Measurements from ENCODE around the gene PHF21B.

DNA sequence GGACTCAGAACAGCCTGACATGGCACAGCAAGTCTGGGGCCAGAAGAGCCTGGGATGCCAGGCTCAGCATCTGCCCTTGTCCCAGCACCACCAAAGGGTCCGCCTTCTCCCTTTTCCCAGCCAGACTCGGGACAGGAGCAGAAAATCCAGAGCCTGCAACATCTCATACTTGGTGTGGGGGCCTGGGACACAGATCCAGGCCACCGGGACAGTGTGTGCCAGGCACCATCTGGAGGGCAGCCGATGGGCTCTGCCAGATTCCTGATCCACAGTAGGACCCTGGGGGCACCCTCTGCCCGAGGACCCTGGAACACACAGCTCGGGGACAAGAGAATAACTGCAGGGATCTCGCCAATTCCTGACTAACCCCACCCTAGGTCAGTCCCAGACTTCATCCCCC is 67.7 kb downstream of the PHF21B start:
- TF ChIP-seq, protein P1, sequence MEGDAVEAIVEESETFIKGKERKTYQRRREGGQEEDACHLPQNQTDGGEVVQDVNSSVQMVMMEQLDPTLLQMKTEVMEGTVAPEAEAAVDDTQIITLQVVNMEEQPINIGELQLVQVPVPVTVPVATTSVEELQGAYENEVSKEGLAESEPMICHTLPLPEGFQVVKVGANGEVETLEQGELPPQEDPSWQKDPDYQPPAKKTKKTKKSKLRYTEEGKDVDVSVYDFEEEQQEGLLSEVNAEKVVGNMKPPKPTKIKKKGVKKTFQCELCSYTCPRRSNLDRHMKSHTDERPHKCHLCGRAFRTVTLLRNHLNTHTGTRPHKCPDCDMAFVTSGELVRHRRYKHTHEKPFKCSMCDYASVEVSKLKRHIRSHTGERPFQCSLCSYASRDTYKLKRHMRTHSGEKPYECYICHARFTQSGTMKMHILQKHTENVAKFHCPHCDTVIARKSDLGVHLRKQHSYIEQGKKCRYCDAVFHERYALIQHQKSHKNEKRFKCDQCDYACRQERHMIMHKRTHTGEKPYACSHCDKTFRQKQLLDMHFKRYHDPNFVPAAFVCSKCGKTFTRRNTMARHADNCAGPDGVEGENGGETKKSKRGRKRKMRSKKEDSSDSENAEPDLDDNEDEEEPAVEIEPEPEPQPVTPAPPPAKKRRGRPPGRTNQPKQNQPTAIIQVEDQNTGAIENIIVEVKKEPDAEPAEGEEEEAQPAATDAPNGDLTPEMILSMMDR (conservative IDR thresholded peaks at IDR 0.05), result no peak
- TF ChIP-seq ZFX (IDR thresholded peaks at IDR 0.05), result no peak
